GM23338 (cell line): Measurements from ENCODE around the gene GRID1. TPM values are rescaled to one million over a fixed set of nuclear protein-coding genes. Genes with fewer than 3 reads are reported as not detected.

Experiments used
- ATAC-seq: fragments of 200-7000 bp; cut with Tn5 transposase; 3 replicates; pipeline ENCODE4 v1.9.1; 2020
- DNase-seq: peaks from one replicate; pipeline ENCODE4 v3.0.0-alpha.2; 2015; ENCODE audit warnings: low spot score
- H2AFZ ChIP-seq: fragments of 200-600 bp; sonication (generic); 2 replicates; pipeline ENCODE4 v1.8.0; 2016; ENCODE audit warnings: antibody characterized with exemption, mild to moderate bottlenecking, moderate library complexity
- H3F3A ChIP-seq: fragments of 200-600 bp; sonication (generic); replicated peaks from 2 replicates; pipeline ENCODE4 v1.8.0; 2017; ENCODE audit warnings: antibody characterized with exemption, mixed run types, low read depth
- H3K27ac ChIP-seq: fragments of 200-600 bp; sonication (generic); 2 replicates; pipeline ENCODE4 v1.6.1; 2016; ENCODE audit warnings: low read depth
- H3K27me3 ChIP-seq: fragments of 200-600 bp; sonication (generic); 2 replicates; pipeline ENCODE4 v1.8.0; 2016; ENCODE audit warnings: mild to moderate bottlenecking, mixed run types, moderate library complexity; ENCODE audit not compliant: insufficient read depth
- H3K36me3 ChIP-seq: fragments of 200-600 bp; sonication (generic); 2 replicates; pipeline ENCODE4 v1.8.0; 2016; ENCODE audit warnings: mild to moderate bottlenecking; ENCODE audit not compliant: insufficient read depth
- H3K4me1 ChIP-seq: fragments of 200-600 bp; sonication (generic); 2 replicates; pipeline ENCODE4 v1.8.0; 2016; ENCODE audit warnings: mild to moderate bottlenecking, moderate library complexity; ENCODE audit not compliant: insufficient read depth
- H3K4me2 ChIP-seq: fragments of 200-600 bp; sonication (generic); 2 replicates; pipeline ENCODE4 v1.7.1; 2017; ENCODE audit warnings: mixed run types
- H3K4me3 ChIP-seq: fragments of 200-600 bp; sonication (generic); 2 replicates; pipeline ENCODE4 v1.6.1; 2016; ENCODE audit warnings: mixed run types
- H3K79me2 ChIP-seq: fragments of 200-600 bp; sonication (generic); replicated peaks from 2 replicates; pipeline ENCODE4 v1.8.0; 2017; ENCODE audit warnings: mild to moderate bottlenecking; ENCODE audit not compliant: insufficient read depth
- H3K9me2 ChIP-seq: fragments of 200-600 bp; sonication (generic); 2 replicates; pipeline ENCODE4 v1.8.0; 2017; ENCODE audit not compliant: insufficient read depth
- H4K20me1 ChIP-seq: fragments of 200-600 bp; sonication (generic); replicated peaks from 2 replicates; pipeline ENCODE4 v1.8.0; 2017; ENCODE audit warnings: mild to moderate bottlenecking; ENCODE audit not compliant: insufficient read depth
- H3K27ac Mint-ChIP-seq: 2 replicates; pipeline ENCODE4 v1.8.0; 2020; ENCODE audit warnings: inconsistent platforms, mild to moderate bottlenecking, moderate library complexity, mixed read lengths
- H3K27me3 Mint-ChIP-seq: 3 replicates; pipeline ENCODE4 v1.8.0; 2022; ENCODE audit warnings: low read depth, mild to moderate bottlenecking, moderate library complexity, mixed read lengths, inconsistent platforms; ENCODE audit not compliant: insufficient read depth, poor library complexity
- H3K36me3 Mint-ChIP-seq: 3 replicates; pipeline ENCODE4 v1.8.0; 2021; ENCODE audit warnings: low read depth, mild to moderate bottlenecking, inconsistent platforms, moderate library complexity, mixed read lengths
- H3K4me1 Mint-ChIP-seq: 3 replicates; pipeline ENCODE4 v1.8.0; 2020; ENCODE audit warnings: mild to moderate bottlenecking, inconsistent platforms, mixed read lengths
- H3K4me3 Mint-ChIP-seq: 3 replicates; pipeline ENCODE4 v1.8.0; 2021; ENCODE audit warnings: moderate library complexity, mild to moderate bottlenecking, inconsistent platforms, mixed read lengths
- H3K9me3 Mint-ChIP-seq: 3 replicates; pipeline ENCODE4 v1.8.0; 2020; ENCODE audit warnings: moderate library complexity, mild to moderate bottlenecking, inconsistent platforms, mixed read lengths
- CREB1 ChIP-seq: fragments of 250-450 bp; sonication (Bioruptor Pico); IDR thresholded peaks from 2 replicates; pipeline ENCODE4 v1.5.0; 2020; ENCODE audit warnings: low read depth, mild to moderate bottlenecking, moderate library complexity
- EZH2 ChIP-seq: fragments of 200-600 bp; sonication (generic); IDR thresholded peaks from one replicate; pipeline ENCODE4 v1.8.0; 2017; ENCODE audit warnings: antibody characterized with exemption, mild to moderate bottlenecking, low read depth; ENCODE audit not compliant: unreplicated experiment
- EZH2phosphoT487 ChIP-seq: fragments of 200-600 bp; sonication (generic); IDR thresholded peaks from one replicate; pipeline ENCODE4 v1.8.1; 2018; ENCODE audit warnings: antibody characterized with exemption; ENCODE audit not compliant: unreplicated experiment
- REST ChIP-seq: IDR thresholded peaks from one replicate; pipeline ENCODE4 v1.6.1; 2018; ENCODE audit warnings: antibody characterized with exemption; ENCODE audit not compliant: unreplicated experiment
- ZNF331 ChIP-seq: fragments of 250-450 bp; sonication (Bioruptor Pico); IDR thresholded peaks from 2 replicates; pipeline ENCODE4 v1.5.0; 2020; ENCODE audit warnings: low read depth, mild to moderate bottlenecking, moderate library complexity
- ZNF462 ChIP-seq: fragments of 250-450 bp; sonication (Bioruptor Pico); IDR thresholded peaks from 2 replicates; pipeline ENCODE4 v1.5.0; 2020; ENCODE audit warnings: mild to moderate bottlenecking, moderate library complexity
- polyA plus RNA-seq: library from polyadenylated mRNA; unstranded; fragments of >200 nt; fragmentation: Nextera tagmentation; extraction: Ambion mirVana; gene quantifications from 2 replicates; pipeline ENCODE4 v1.2.1, GENCODE V29; 2016
- total RNA-seq: library from RNA; depleted of rRNA; stranded (reverse); fragments of >200 nt; shearing (Covaris generic); gene quantifications from 2 replicates; pipeline ENCODE4 v1.2.3, GENCODE V29; 2014

Gene GRID1
- total and polyA plus RNA-seq, 2 experiments from 2014 or later = 0.14 to 0.15 TPM

GRCh38 chr10:86306628-86307278 lies 59.8 kb downstream of the GRID1 start:
- Mint-ChIP-seq H3K9me3 (no peaks in the 10 kb centered on the region; the same call in 2 of the 3 replicates), H3K27me3 (peaks cover 10% of the 10 kb centered on the region), H3K4me1 (no peaks in the 10 kb centered on the region), H3K36me3 (no peaks in the 10 kb centered on the region), H3K27ac (no peak overlapping the region), H3K4me3 (no peak overlapping the region)
- H4K20me1 ChIP-seq = 0 out of 2 replicates have a peak, but pooled peaks cover 3% of the 10 kb centered on the region
- ATAC-seq = peak; percentile 85
- H3K4me2 ChIP-seq = no peak overlapping the region
- 0 out of 2 replicates have a peak, but pooled peaks cover 5% of the 10 kb centered on the region for H3K9me2 ChIP-seq
- H3F3A ChIP-seq = no peaks in the 10 kb centered on the region
- no peaks in the 10 kb centered on the region for H3K79me2 ChIP-seq
- H3K36me3 ChIP-seq = no peaks in the 10 kb centered on the region
- no peaks in the 10 kb centered on the region for H3K27me3 ChIP-seq
- H2AFZ ChIP-seq = no peak overlapping the region
- TF ChIP-seq REST (peak; percentile 95), EZH2 (no peak)
- H3K4me1 ChIP-seq = no peaks in the 10 kb centered on the region
- peak; percentile 70 for DNase-seq
- H3K27ac ChIP-seq = no peak overlapping the region
- no peak overlapping the region for H3K4me3 ChIP-seq

- no peak for ATAC-seq
- H2AFZ ChIP-seq = no peak overlapping the region
- Mint-ChIP-seq H3K9me3 (no peaks in the 10 kb centered on the region; the same call in 1 of the 3 replicates), H3K27ac (no peak overlapping the region), H3K4me3 (no peak overlapping the region), H3K36me3 (no peaks in the 10 kb centered on the region), H3K27me3 (peaks cover 10% of the 10 kb centered on the region), H3K4me1 (no peaks in the 10 kb centered on the region)
- no peaks in the 10 kb centered on the region for H3K27me3 ChIP-seq
- 0 out of 2 replicates have a peak, but pooled peaks cover 5% of the 10 kb centered on the region for H3K9me2 ChIP-seq
- no peaks in the 10 kb centered on the region for H3F3A ChIP-seq
- H3K4me1 ChIP-seq = no peaks in the 10 kb centered on the region
- no peaks in the 10 kb centered on the region for H3K79me2 ChIP-seq
- no peak overlapping the region for H3K4me3 ChIP-seq
- H3K4me2 ChIP-seq = no peak overlapping the region
- no peak overlapping the region for H3K27ac ChIP-seq
- H4K20me1 ChIP-seq = 0 out of 2 replicates have a peak, but pooled peaks cover 3% of the 10 kb centered on the region
- H3K36me3 ChIP-seq = no peaks in the 10 kb centered on the region
- no peak for DNase-seq
- TF ChIP-seq REST = no peak
- TF ChIP-seq ZNF331 (CRISPR knock-in tag) = no peak
- TF ChIP-seq ZNF462 (CRISPR knock-in tag) = no peak
- no peak for TF ChIP-seq EZH2phosphoT487
- TF ChIP-seq CREB1 (CRISPR knock-in tag) = no peak
Measured at GRCh38 chr10:86305521-86305920, 61.1 kb downstream of the GRID1 start.
